Fibroblast of villous mesenchyme (primary cell): ENCODE data around the gene NT5C3B. TPM values are rescaled to one million over a fixed set of nuclear protein-coding genes. Genes with fewer than 3 reads are reported as not detected.
"Not testable (repeated sequence)": the region's sequence is repeated elsewhere in the genome, so short reads cannot be mapped to it uniquely, and the experiment has no call there.

Experiments
- DNase-seq: peaks from one replicate; pipeline ENCODE4 v3.0.0-alpha.2; 2010; ENCODE audit warnings: low read depth
- H3K4me3 ChIP-seq: 2 replicates; pipeline ENCODE4 v1.5.1; 2011; ENCODE audit warnings: low read depth, mild to moderate bottlenecking, low read length
- CTCF ChIP-seq: IDR thresholded peaks from 2 replicates; pipeline ENCODE4 v1.5.1; 2012; ENCODE audit warnings: low read depth, mild to moderate bottlenecking, low read length; ENCODE audit not compliant: insufficient read depth
- total RNA-seq: library from RNA; depleted of rRNA; stranded (reverse); fragments of >200 nt; gene quantifications from 2 replicates; pipeline ENCODE4 v1.2.3, GENCODE V29; 2012

The NT5C3B gene
- total RNA-seq, 1 donor, result 58.7 TPM

- peak overlapping the region; percentile 94 for H3K4me3 ChIP-seq
- TF ChIP-seq CTCF, result no peak
- DNase-seq, result no peak
Observed at GRCh38 chr17:41863074-41863848, 27.2 kb upstream of the NT5C3B start.

- no peak overlapping the region for H3K4me3 ChIP-seq
- no peak for DNase-seq
- no peak for TF ChIP-seq CTCF
Observed at GRCh38 chr17:41860254-41860931, 24.4 kb upstream of the NT5C3B start.

GRCh38 chr17:41851382-41851781 lies 15.3 kb upstream of the NT5C3B start:
- DNase-seq, H3K4me3 ChIP-seq: not testable (repeated sequence)

- TF ChIP-seq CTCF, result no peak
- no peak for DNase-seq
- no peak overlapping the region for H3K4me3 ChIP-seq
Observed at GRCh38 chr17:41849251-41849990, 13.4 kb upstream of the NT5C3B start.

- DNase-seq, result peak; percentile 51
- TF ChIP-seq CTCF, result no peak
- no peak overlapping the region for H3K4me3 ChIP-seq
Observed at GRCh38 chr17:41848788-41849187, 12.8 kb upstream of the NT5C3B start.

- DNase-seq, result no peak
- H3K4me3 ChIP-seq, result no peak overlapping the region
- TF ChIP-seq CTCF, result no peak
Observed at GRCh38 chr17:41844971-41845370, 8.9 kb upstream of the NT5C3B start.

GRCh38 chr17:41840781-41841180 lies 4.7 kb upstream of the NT5C3B start:
- not testable (repeated sequence) for DNase-seq

GRCh38 chr17:41839448-41839847 lies 3.4 kb upstream of the NT5C3B start:
- H3K4me3 ChIP-seq, DNase-seq: not testable (repeated sequence)

More at GRCh38 chr17:41840781-41841180, 4.7 kb upstream of the NT5C3B start:
- not testable (repeated sequence) for H3K4me3 ChIP-seq
